HG02938 (cell line): Measurements from ENCODE around the gene SLC44A3.

Source experiments
- ATAC-seq: cut with Tn5 transposase; IDR thresholded peaks from one replicate; pipeline ENCODE4 v1.9.1; 2021; ENCODE audit warnings: mild to moderate bottlenecking, moderate library complexity; ENCODE audit not compliant: unreplicated experiment

Gene SLC44A3

GRCh38 chr1:94819945-94820746 lies at the start of gene SLC44A3:
Gene SLC44A3 (plus strand): TSS chr1:94820357. CDS start chr1:94820452, 95 bp downstream.
- no peak for ATAC-seq

- no peak for ATAC-seq
Observed at GRCh38 chr1:94772230-94772641, 47.9 kb upstream of the SLC44A3 start.

- no peak for ATAC-seq
Observed at GRCh38 chr1:94772845-94773244, 47.3 kb upstream of the SLC44A3 start.

GRCh38 chr1:94773296-94773809 lies 46.8 kb upstream of the SLC44A3 start:
- no peak for ATAC-seq

- no peak for ATAC-seq
Observed at GRCh38 chr1:94773931-94774422, 46.2 kb upstream of the SLC44A3 start.

GRCh38 chr1:94776474-94776873 lies 43.7 kb upstream of the SLC44A3 start:
- no peak for ATAC-seq

GRCh38 chr1:94777281-94777680 lies 42.9 kb upstream of the SLC44A3 start:
- ATAC-seq: no peak

GRCh38 chr1:94778808-94779207 lies 41.3 kb upstream of the SLC44A3 start:
- ATAC-seq: no peak

- ATAC-seq: no peak
Observed at GRCh38 chr1:94783342-94784189, 36.6 kb upstream of the SLC44A3 start.

- no peak for ATAC-seq
Observed at GRCh38 chr1:94784190-94784515, 36.0 kb upstream of the SLC44A3 start.

- no peak for ATAC-seq
Observed at GRCh38 chr1:94787691-94788090, 32.5 kb upstream of the SLC44A3 start.

GRCh38 chr1:94790246-94790645 lies 29.9 kb upstream of the SLC44A3 start:
- ATAC-seq: no peak

GRCh38 chr1:94790670-94791069 lies 29.5 kb upstream of the SLC44A3 start:
- ATAC-seq: no peak

GRCh38 chr1:94792473-94793295 lies 27.5 kb upstream of the SLC44A3 start:
- peak; percentile 98 for ATAC-seq

- no peak for ATAC-seq
Observed at GRCh38 chr1:94793296-94793656, 26.9 kb upstream of the SLC44A3 start.

GRCh38 chr1:94795434-94795833 lies 24.7 kb upstream of the SLC44A3 start:
- no peak for ATAC-seq

GRCh38 chr1:94796266-94796665 lies 23.9 kb upstream of the SLC44A3 start:
- no peak for ATAC-seq

GRCh38 chr1:94797291-94797690 lies 22.9 kb upstream of the SLC44A3 start:
- no peak for ATAC-seq

- ATAC-seq: no peak
Observed at GRCh38 chr1:94798054-94798453, 22.1 kb upstream of the SLC44A3 start.

- ATAC-seq: no peak
Observed at GRCh38 chr1:94798462-94798861, 21.7 kb upstream of the SLC44A3 start.

- no peak for ATAC-seq
Observed at GRCh38 chr1:94799206-94799605, 21.0 kb upstream of the SLC44A3 start.
